ENCODE results near the gene NOC2L.

NOC2L gene

GRCh38 chr1:916173-917075 is 42.6 kb downstream of the NOC2L start:
- DNase-seq (ENCODE audit: low spot score): peak; percentile 42

GRCh38 chr1:915295-916172 is 43.5 kb downstream of the NOC2L start:
- DNase-seq (ENCODE audit: low spot score): peak; percentile 40

GRCh38 chr1:914891-915280 is 44.2 kb downstream of the NOC2L start:
- no peak for DNase-seq (ENCODE audit: low spot score)

DNA sequence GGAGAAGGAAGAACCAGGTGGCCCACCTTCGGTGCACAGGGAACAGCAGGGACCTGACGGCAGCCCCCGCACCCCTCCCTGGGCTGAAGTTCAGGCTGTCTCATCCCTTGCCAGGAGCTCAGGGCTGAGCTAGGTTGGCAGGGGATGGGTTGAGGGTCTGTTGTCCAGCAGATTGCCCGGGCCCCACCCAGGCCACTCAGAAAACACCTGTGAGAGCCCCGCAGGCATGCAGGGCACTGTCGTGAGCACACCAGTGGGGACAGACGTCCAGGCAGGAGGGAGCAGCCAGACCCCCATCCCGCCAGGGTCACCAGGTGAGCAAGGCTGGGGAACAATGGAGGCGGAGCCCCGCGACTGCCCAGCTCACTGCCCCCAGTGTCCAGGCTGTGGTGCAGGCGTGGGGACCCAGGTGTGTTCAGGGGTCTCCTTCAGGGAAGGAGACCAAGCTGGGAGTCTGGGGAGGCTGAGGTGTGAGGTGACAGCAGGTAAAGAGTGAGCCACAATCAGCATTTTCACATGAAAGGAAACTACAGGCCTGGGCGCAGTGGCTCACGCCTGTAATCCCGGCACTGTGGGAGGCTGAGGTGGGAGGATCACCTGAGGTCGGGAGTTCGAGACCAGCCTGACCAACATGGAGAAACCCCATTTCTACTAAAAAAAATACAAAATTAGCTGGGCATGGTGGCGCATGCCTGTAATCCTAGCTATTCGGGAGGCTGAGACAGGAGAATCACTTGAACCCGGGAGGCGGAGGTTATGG is 44.7 kb downstream of the NOC2L start:
- DNase-seq (ENCODE audit: low spot score): peak; percentile 32

- peak; percentile 41 for DNase-seq (ENCODE audit: low spot score)
Measured at GRCh38 chr1:913491-914130, 45.4 kb downstream of the NOC2L start.

DNA sequence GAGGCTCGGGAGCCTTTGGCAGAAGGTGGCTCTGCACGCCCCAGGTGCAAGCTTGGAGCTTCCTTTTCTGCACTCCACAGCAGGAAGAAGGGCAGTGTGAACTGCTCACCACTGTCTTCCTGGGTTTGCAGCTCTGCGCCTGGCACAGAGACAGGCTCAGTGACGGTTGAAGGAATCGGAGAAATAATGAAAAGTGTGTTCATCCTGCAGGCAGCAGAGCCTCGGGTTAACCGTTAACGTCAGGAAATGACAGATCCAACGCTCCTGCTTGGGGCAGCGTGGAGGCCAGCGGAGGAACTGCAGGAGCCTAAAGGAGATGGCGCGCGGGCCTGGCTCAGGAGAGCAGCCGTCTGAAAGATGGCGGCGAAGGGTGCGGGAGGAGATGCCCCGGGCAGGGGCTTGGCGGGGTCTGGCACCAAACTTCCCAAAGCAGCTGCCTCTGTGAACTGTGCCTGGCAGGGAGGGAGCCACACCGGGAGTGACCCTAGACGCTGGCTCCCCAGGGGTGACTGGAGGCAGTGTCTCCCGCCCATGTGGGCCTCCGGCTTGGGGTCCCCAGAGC is 46.2 kb downstream of the NOC2L start:
- DNase-seq (ENCODE audit: low spot score): peak; percentile 64

- DNase-seq (ENCODE audit: low spot score): peak; percentile 40
Measured at GRCh38 chr1:911875-912739, 46.9 kb downstream of the NOC2L start.

- DNase-seq (ENCODE audit: low spot score): peak; percentile 43
Measured at GRCh38 chr1:910881-911721, 48.0 kb downstream of the NOC2L start.

DNA sequence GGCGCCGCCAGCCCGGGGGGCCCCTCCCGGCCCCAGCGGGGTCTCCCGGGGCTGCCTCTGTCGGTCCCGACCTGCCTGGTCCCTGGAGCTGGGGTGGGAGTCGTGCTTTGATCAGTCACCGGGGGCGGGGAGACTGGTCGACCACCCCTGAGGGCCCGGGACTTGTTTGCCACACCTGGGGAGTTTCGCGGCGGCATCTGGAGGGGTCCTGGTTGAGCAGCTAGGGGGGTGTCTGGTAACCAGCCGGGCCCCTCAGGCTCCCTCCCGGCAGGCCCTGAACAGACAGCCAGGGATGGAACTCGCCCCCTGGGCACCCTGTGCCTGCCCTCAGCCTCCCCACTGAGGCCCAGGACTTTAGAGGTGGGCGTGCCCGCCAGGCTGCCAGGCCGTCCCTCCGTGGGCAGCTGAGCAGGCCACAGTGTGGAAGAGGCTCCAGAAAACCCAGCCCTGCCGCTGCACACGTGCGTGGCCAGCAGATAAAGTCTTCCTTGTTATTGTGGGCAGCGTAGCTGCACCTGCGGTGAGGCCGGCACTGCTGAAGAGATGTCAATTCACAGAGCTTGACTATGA is 48.7 kb downstream of the NOC2L start:
- DNase-seq (ENCODE audit: low spot score): peak; percentile 45

- no peak for DNase-seq (ENCODE audit: low spot score)
Measured at GRCh38 chr1:909861-910310, 49.2 kb downstream of the NOC2L start.

DNA sequence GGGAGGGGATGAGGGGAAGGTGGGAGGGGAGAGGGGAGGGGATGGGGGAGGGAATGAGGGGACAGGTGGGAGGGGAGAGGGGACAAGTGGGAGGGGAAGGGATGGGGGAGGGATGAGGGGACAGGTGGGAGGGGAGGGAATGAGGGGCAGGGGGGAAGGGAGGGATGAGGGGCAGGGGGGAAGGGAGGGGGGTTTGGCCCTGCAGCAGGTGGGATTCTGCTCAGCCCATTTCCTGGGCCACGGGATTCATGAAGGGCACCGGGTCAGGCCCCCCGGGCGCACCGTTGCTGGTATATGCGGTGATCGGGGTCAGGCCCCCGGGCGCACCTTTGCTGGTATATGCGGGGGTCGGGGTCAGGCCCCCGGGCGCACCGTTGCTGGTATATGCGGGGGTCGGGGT is 50.4 kb downstream of the NOC2L start:
- no peak for DNase-seq (ENCODE audit: low spot score)

DNA sequence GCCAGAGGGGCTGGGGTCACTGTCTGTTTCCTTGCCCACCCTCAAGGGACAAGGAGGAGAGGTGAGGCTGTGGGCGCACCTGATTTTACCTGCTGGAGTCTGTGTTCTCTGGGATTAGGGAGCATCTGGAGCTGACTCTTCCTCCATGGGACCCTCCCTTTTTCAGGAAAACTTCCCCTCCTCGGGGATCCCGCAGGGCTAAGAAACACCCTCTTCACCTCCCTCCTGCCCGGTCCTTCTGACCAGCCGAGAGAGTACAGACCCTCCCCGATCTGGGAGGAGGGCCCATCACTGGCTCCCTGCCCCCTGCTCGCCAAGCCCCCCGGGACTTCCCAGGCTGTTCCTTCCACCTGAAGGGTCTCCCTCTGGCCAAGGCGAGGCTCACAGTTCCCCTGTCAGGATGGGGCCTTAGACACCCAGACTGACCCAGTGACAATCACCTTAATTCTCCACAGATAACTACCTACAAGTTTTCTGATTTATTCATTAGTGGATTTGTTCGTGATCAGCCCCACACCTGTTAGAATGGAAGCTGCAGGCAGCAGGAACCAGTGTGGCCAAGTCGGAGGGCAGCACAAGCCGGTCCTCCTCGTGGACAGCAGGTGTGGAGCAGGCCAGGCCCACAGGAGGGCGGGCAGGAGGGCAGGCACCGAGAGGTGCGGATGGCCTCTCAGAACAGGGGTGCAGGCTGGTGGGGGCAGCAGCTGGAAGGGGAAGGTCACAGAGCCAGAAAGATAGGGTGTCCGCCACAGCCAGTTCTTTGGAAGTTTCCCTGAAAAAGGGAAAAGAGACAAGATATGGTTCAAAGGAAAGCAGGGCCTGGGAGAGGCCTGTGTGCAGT is 51.2 kb downstream of the NOC2L start:
- DNase-seq (ENCODE audit: low spot score): peak; percentile 42

- peak; percentile 50 for DNase-seq (ENCODE audit: low spot score)
Measured at GRCh38 chr1:906600-907420, 52.2 kb downstream of the NOC2L start.

GRCh38 chr1:905811-906599 is 53.1 kb downstream of the NOC2L start:
- DNase-seq (ENCODE audit: low spot score): peak; percentile 46

GRCh38 chr1:905071-905749 is 53.8 kb downstream of the NOC2L start:
- peak; percentile 63 for DNase-seq (ENCODE audit: low spot score)
